Measurements from ENCODE around the gene LYL1. TPM values are rescaled to one million over a fixed set of nuclear protein-coding genes. Genes with fewer than 3 reads are reported as not detected.
A peak's percentile ranks its signal among the peaks of the same experiment; 100 is the strongest.

The LYL1 gene
- total RNA-seq, 1 experiment from 2014 or later = 0.63 TPM

DNA sequence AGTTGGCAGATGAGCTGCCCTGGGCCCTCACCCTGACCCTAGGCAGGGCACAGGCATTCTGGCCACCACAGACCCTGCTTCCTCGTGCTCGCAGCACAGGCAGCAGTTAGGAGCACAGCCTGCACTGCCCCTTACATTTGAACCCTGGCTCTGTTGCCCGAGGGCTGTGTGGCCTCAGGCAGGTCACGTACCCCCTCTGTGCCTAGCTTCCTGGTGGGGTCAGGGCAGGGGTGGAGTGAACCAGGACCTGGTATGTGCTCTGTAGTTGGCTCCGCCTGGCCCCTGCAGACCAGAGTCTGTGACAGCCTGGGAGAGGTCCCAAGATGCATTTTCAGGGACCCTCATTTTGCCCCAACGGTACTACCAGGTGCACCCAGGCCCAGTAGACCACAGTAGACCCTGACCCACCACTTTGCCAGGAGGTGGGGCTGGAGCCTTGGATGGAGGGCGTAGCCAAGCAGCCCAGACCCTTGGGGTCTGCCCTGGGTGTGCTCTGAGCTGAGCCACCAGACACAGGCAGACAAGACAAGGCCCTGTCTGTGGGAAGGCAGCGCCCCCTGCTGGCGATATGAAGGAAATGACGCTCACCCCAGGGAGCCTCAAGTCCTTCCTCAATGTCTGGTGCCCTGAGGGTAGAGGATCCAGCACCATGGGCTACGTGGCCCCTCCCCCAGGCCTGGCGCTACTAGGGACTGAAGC, 9.1 kb downstream of the LYL1 start:
- H3T11ph ChIP-seq (ENCODE audit: low read length) = no peak overlapping the region
- no peaks in the 10 kb centered on the region for H3K79me2 ChIP-seq (ENCODE audit: insufficient read depth, low read length)
- H3K27ac Mint-ChIP-seq = no peak overlapping the region
- H2AFZ ChIP-seq (ENCODE audit: low read length) = no peak overlapping the region
- H3K4me2 ChIP-seq (ENCODE audit: insufficient read depth, insufficient read length, low read length) = no peak overlapping the region
- H4K8ac ChIP-seq (replicated peaks; ENCODE audit: insufficient read length, low read depth, low read length) = no peak overlapping the region
- no peak overlapping the region for H3K23ac ChIP-seq (ENCODE audit: insufficient read length, low read depth, low read length)
- no peak overlapping the region for H3K9ac ChIP-seq (ENCODE audit: extremely low read depth, insufficient read length, low read length)
- H3K4me1 ChIP-seq (ENCODE audit: insufficient read depth, low read length) = 0 out of 2 replicates have a peak, but pooled peaks cover 2% of the 10 kb centered on the region
- H3K27me3 Mint-ChIP-seq (ENCODE audit: low read depth) = peaks cover 74% of the 10 kb centered on the region
- H3K9me3 Mint-ChIP-seq = peaks cover 0 to 3% of the 10 kb centered on the region in 2 experiments; a peak in 1 of 5 replicates
- H4K91ac ChIP-seq (ENCODE audit: insufficient read length, low read depth, low read length) = no peak overlapping the region
- TF ChIP-seq, protein P1, sequence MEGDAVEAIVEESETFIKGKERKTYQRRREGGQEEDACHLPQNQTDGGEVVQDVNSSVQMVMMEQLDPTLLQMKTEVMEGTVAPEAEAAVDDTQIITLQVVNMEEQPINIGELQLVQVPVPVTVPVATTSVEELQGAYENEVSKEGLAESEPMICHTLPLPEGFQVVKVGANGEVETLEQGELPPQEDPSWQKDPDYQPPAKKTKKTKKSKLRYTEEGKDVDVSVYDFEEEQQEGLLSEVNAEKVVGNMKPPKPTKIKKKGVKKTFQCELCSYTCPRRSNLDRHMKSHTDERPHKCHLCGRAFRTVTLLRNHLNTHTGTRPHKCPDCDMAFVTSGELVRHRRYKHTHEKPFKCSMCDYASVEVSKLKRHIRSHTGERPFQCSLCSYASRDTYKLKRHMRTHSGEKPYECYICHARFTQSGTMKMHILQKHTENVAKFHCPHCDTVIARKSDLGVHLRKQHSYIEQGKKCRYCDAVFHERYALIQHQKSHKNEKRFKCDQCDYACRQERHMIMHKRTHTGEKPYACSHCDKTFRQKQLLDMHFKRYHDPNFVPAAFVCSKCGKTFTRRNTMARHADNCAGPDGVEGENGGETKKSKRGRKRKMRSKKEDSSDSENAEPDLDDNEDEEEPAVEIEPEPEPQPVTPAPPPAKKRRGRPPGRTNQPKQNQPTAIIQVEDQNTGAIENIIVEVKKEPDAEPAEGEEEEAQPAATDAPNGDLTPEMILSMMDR (conservative IDR thresholded peaks at IDR 0.05) = peak; percentile 98
- no peaks in the 10 kb centered on the region for H3K36me3 Mint-ChIP-seq (ENCODE audit: insufficient read depth in 1 of 3, low read depth in 3 of 3)
- no peak overlapping the region for H2BK15ac ChIP-seq (ENCODE audit: low read depth, low read length)
- H2BK12ac ChIP-seq (ENCODE audit: insufficient read length, low read depth, low read length) = no peak overlapping the region
- H3K18ac ChIP-seq (ENCODE audit: insufficient read length, low read depth, low read length) = no peak overlapping the region
- DNase-seq = peak; percentile 90
- WGBS (ENCODE audit: extremely low coverage, insufficient read length, low lambda C conversion rate) = no CpG with 5 or more reads among the region's 12 CpGs
- H4K5ac ChIP-seq (ENCODE audit: insufficient read length, low read depth, low read length) = no peak overlapping the region
- H3K4ac ChIP-seq (ENCODE audit: low read depth, low read length) = no peak overlapping the region
- H2BK5ac ChIP-seq (ENCODE audit: insufficient read length, low read length) = no peak overlapping the region
- no peaks in the 10 kb centered on the region for H3K9me3 ChIP-seq (ENCODE audit: control insufficient read depth, low read depth, low read length)
- H2BK20ac ChIP-seq (ENCODE audit: low read depth, low read length, poor library complexity, severe bottlenecking) = no peak overlapping the region
- H3K27me3 ChIP-seq (ENCODE audit: insufficient read depth, low read length) = peaks cover 20% of the 10 kb centered on the region; the same call in 1 of the 2 replicates
- H3K27ac ChIP-seq (ENCODE audit: insufficient read length, low read depth, low read length) = no peak overlapping the region
- H3K56ac ChIP-seq (ENCODE audit: insufficient read length, low read depth, low read length) = no peak overlapping the region
- peaks cover 31 to 49% of the 10 kb centered on the region in 2 experiments for H3K4me1 Mint-ChIP-seq
- no peak overlapping the region for H2AK5ac ChIP-seq (ENCODE audit: insufficient read length, low read length)
- no peak overlapping the region for H3K4me3 Mint-ChIP-seq
- peaks cover 9% of the 10 kb centered on the region for H3K23me2 ChIP-seq (ENCODE audit: insufficient read length, low read depth, low read length, poor library complexity, severe bottlenecking)
- no peak overlapping the region for H2BK120ac ChIP-seq (ENCODE audit: low read depth, low read length, poor library complexity, severe bottlenecking)
- H3K79me1 ChIP-seq (ENCODE audit: insufficient read depth, low read depth, low read length, poor library complexity, severe bottlenecking) = no peaks in the 10 kb centered on the region
- H4K20me1 ChIP-seq (ENCODE audit: control insufficient read depth, insufficient read depth, insufficient read length) = no peaks in the 10 kb centered on the region
- H3K14ac ChIP-seq (ENCODE audit: insufficient read depth, low read length) = no peak overlapping the region

Measured in H9 (cell line).